HL-60/S4 (cell line): Measurements from ENCODE around the gene NKD2.
"Not testable (repeated sequence)": the region's sequence is repeated elsewhere in the genome, so short reads cannot be mapped to it uniquely, and the experiment has no call there.

Experiments used
- in situ Hi-C: fragments of 300-500 bp; cut with MboI; formaldehyde crosslinking; loops from 2 replicates; pipeline ENCODE4 v1.14.3; 2022; ENCODE audit warnings: low sequenced_read_pairs

The NKD2 gene, protein sequence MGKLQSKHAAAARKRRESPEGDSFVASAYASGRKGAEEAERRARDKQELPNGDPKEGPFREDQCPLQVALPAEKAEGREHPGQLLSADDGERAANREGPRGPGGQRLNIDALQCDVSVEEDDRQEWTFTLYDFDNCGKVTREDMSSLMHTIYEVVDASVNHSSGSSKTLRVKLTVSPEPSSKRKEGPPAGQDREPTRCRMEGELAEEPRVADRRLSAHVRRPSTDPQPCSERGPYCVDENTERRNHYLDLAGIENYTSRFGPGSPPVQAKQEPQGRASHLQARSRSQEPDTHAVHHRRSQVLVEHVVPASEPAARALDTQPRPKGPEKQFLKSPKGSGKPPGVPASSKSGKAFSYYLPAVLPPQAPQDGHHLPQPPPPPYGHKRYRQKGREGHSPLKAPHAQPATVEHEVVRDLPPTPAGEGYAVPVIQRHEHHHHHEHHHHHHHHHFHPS

DNA sequence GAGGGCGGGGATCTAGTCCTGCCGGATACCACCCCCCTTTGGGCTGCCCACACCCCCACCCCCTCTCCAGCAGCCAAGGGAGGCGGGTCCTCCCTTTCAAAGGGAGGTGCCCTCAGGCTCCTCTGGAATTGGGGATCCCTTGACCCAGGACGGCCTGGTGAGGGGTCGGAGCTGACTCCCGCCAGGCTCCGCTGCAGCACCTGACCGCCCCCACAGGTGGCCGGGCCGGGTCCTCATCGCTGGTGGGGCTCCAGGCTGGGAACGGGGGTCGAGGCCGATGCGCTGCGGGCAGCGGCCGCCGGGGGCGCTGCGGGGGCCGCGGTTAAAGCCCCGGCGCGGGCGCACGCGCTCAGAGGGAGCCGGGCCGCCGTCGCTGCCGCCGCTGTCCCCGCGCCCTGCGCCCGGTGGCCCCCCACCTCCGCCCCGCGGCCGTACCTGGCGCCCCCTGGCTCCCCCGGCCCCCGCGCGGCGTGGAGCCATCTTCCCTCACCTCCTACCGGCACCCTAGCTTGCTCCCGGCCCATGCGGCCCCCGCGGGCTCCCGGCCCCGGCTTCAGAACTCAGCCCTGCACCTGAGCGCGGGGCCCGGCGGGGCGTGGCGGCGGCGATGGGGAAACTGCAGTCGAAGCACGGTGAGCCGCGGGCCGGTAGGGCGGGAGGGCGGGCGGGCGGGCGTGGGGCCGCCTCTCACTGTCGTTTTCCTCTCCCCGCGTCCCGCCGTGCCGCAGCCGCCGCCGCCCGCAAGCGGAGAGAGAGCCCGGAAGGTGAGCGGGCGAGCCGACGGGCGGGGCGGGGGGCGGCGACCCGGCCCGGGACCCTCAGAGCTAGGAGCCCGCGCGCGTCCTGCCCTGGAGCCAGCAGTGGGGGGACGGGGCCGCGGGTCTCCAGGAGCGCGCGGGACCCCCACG is at the start of gene NKD2:
NKD2 (plus strand) TSS at position 352 of the 908 bp plus-strand sequence; CDS start at position 608, 256 bp downstream.
- in situ Hi-C loops = no loop called here

DNA sequence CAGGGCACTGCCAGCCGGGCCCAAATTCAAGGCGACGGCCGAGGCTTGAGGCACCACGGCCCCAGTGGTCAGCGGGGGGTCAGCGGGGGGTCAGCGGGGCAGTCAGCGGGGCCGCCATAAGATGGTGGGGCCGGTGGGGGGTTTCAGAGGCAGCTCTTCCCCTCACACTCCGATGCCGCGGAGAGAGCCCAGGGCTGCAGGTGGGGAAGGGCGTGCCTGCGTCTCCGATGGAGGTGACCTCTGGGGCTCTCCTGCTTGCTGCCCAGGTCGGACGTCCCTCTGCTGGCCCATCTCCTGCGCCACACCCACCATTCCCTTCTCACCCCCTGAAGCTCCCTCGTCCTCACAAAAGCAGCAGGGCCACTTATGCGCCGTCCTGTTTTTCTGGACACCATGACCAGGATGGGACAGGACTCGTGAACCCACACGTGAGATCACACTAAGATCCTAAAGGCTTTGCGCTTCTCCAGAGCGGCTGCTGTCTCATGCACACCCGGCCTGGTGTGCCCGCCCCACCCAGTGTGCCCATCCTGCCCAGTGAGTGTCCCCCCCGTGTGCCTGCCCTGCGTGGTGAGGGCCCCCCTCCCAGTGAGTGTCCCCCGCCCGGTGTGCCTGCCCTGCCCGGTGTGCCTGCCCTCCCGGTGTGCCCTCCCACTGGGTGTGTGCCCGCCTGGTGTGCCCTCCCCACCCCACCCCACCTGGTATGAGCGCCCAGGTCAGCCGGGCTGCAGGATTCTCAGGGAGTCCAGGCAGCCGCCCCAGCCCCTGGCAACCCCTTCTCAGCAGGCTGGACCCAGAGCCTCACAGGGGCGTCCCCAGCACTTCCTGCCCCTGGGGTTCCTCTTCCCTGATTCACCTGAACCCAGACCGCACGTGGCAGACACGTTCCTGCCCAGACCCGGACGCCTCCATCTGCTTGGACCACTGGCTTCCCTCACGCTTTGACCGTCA is 48.7 kb upstream of the NKD2 start:
- in situ Hi-C loops = no loop called here

DNA sequence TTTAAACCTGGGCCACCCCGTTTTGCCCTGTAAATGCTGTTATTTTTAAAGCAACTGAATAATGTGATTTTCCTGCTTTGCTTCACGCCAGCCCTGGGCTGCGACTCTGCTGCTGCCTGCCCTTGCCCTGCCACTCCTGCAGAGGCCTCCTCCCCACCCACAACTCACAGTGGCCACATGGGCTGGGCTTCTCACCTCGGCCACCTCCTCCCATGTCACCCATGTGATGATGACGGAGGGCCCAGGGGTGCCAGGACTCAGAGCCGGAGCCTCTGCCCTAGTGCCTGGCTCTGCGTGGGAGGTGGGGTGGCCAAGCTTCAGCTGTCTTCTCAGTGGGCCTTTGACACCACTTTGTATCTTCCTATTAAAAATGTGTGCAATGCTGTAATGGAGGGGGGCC is 48.1 kb upstream of the NKD2 start:
- in situ Hi-C loops = no loop called here

DNA sequence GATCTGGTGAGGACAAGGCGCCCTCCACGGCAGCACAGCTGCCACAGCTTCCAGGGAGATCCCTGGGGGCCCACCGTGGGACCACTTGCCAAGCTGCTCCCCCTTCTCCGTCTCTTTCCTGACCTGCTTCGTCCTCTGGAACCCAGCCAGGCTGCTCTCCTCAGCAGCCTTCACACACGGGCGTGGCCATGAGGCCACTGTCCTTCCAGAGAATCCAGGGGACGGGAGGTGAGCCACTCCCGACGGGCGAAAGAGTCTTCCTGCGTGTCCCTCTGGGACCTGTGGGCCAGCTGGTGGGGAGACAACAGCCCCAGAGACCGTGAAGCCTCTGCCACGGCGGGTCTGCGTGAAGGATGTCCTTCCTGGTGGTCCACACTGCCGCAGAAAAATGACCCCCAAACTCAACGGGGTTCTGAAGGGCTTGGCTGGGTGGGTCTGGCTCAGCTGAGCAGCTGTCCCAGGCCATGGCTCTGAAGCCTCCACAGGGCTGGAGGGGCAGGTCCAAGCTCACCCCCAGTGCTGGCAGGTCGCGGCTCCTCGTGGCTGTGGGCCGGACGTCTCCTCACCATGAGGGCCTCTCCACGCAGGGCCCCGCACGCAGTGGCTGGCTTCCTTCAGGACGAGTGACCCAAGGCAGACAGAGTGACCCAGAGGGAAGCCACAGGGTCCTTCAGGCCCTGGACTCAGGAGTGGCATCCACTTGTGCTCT is 47.4 kb upstream of the NKD2 start:
- in situ Hi-C loops = no loop called here

DNA sequence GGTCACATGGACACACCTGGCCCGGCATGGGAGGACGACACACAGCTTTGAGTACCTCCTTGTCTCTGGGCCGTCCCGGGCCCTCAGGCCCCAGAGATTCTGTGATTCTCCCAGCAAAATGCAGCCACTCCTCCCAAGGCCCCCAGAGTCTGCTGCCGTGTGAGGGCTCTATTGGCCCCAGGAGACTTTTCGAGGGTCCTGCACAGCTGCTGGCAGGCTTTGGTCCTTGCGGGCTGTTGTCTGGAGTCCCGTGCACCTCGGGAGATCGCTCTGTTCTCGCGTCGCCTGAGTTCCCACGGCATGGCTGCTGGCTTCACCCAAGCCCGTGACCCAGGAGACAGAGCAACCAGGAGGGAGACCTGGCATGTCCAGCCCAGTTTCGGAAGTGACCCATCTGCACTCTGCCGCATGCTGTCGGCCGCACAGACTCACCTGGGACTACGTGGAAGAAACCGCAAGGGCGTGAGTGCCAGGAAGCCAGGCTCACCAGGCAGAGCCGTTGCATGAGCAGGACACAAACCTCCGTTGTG is 46.8 kb upstream of the NKD2 start:
- in situ Hi-C loops = no loop called here

DNA sequence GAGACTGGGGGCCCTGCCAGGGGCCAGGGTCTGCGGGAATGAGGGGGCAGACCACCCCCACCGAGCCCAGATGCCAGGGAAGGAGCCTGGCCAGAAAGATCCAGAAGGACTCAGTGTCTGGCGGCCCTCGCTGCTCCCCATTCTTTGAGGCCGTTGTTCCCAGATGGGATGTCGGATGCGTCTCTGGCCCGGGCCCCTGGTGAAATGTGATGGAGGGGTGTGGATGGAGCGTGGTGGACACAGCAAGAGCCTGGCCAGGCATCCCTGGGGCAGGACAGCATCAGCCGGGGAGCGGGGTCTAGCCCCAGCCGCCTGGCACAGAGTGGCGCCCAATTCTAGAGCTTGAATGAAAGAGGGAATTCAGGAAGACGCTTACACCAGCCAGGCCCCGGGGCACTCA is 46.2 kb upstream of the NKD2 start:
- in situ Hi-C loops = no loop called here

DNA sequence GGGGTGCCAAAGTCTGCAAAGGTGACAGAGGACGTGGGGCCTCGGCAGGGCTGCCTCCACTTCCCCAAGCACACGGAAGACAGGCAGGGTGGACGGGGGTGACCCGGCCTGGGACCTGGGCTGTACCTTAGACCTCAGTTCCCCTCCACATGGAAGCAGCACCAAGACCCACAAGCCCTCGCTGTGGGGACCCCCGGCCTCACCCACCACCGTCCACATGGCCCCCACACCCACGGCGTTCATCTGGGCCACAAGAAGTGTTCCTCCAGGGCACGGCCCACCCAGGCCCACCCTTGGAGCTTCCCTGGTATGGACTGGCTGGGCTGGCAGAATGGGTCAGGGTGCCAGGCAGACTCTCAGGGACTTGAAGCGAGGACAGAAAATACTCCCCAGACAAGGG is 45.8 kb upstream of the NKD2 start:
- in situ Hi-C loops = no loop called here

DNA sequence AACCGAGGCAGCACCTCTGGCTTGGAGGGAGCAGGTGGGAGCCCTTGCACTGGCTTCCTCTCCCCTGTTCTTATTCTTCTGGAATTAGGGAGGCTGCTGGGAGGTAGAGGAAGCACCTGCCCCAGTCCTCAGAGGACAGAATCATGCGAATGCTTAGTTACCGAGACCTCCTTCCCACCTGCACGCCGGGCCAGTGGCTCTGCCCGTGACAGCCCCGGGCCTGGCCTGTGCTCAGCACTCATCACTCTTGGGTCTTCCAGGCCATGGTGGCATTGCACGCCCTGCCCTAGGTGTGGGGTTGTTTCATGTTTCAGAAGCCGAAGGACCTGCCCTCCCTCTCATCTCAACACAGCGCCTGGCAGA is 45.3 kb upstream of the NKD2 start:
- in situ Hi-C loops = no loop called here

DNA sequence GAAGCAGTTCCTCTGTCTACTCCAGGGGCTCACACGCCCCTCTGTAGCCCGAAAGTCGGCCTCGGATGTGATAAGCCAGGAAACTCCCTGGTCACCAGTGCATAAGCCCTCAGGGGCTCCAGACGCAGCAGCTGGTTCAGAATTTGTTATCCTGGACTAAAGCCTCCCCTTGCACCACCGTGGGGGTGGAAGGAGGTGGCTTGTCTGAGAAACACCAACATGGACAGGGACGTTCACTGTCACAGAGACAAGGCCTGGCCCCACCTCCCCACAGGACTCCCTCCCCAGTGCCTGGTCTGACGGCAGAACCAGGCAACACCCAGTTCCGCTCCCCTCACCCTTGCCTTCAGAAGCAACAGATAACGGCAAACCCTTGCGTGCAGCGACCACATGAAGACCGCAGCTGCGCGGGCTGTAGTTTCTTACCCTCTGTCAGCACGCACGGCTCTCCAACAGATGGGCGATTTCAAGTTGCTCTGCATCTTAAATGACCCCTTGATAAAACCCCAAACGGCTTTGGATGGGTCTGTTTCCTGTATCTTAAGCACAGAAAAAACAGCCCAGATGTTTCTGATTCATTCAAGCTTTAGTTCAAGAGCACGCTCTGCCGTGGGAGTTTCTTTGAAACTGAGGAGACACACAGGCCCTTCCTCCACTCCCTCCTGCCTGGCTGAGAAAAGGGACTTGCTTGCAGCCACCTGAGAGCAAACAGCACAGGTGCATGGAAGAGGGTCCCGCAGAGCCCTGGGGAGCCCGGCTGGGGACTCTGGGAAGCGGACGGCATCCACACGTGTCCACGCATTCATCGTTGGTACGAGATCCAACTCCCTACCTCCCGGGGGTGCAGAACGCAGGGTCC is 44.7 kb upstream of the NKD2 start:
- in situ Hi-C loops = no loop called here

DNA sequence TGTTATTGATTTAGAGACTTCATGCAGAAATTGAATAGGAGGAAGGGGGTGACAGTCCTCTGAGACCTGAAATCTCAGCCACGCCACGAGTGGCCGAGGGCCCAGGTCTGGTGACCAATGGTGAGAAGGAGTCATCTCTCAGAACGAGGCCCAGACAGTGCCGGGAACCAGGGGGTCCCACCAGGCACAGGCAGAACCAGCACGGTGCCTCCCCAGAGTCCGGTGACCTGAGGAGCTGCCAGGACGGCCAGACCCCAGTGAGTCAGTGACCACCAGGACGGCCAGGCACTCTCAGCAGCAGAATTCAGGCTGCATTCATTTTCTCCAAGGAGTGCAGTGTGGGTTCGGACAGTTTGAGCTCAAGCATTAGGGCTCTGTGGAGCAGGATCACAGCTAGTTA is 43.8 kb upstream of the NKD2 start:
- in situ Hi-C loops = no loop called here

DNA sequence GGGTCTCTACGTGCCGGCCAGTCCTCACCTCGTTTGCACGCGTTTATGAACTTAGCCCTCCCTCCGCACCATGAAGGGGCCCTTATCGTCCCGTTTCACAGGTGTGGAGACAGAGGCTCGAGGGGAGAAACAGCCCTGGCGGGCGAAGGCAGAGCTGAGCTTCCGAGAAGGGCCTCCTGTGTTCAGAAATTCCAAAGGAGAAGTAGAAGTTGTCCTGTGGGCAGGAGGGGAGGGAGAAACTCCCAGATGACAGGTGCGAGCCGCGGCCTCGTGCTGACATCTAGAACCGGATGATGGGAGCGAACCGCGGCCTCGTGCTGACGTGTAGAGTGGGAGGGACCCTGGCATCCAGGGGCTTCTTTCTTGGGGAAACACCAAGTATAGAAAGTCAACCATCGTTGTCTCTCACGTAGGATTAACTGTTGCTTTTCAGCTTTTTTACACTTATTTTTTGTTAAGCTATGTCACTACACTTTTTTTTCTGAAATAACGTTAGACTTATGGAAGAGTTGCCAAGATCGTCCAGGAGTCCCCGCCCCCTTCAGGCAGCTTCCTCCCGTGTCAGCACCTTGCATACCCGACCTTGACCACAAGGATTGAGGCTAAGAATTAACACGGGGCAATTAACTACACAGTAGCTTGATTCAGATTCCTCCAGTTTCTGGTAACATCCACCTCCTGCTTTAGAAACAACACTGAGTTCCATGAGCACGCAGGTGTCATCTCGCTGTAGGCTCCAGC is 42.8 kb upstream of the NKD2 start:
- in situ Hi-C loops = no loop called here

DNA sequence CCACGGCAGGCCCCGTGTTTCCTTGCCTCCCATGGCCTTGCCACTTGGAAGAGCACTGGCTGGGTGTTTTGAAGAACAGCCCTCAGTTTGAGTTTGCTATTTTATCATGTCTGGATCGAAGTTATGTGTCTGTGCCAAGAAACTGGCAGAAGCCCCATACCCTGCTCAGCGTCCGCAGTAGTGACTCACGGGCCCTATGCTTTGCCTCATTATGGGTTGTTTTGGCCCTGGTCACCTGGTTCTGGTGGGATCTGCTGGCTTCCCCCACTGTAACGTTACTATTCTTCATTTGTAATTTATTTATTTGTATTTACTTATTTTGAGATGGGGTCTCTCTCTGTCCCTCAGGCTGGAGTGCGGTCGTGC is 42.3 kb upstream of the NKD2 start:
- in situ Hi-C loops = no loop called here

DNA sequence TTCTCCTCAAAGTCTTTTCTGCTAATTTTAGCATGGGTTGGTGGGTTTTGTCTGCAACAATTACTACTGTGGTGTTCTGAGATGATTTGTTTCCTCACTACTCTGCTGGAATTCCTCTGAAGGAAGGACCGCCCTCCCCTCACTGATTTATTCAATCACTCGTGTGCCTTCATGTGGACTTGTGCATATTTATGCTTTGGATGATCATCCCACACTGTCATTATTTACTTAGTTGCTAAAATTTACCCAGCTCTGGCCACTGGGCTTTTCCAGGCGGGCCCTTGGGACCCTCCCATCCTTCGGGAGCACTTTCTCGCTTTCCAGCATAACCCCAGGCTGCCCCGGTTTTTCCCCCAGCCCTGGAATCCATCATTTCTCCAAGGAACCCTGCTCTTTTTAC is 41.7 kb upstream of the NKD2 start:
- in situ Hi-C loops = no loop called here

DNA sequence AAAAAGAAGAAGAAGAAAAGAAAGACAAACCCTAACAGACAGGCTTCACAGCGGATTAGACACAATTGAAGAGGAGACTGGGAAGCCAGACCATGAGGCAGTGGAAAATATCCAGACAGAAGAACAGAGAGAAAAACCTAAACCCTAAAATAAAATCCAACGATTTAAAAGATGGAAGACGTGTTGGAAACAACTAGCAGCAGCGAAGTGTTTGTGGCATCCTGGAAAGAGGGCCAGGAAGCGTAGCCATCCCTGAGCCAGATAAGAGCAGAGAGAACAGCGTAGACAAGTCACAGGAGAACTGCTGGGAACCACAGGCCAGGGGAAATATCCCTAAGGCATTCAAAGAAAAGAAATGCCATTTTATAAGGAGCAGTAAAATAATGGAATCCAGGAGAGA is 39.7 kb upstream of the NKD2 start:
- in situ Hi-C loops = no loop called here

DNA sequence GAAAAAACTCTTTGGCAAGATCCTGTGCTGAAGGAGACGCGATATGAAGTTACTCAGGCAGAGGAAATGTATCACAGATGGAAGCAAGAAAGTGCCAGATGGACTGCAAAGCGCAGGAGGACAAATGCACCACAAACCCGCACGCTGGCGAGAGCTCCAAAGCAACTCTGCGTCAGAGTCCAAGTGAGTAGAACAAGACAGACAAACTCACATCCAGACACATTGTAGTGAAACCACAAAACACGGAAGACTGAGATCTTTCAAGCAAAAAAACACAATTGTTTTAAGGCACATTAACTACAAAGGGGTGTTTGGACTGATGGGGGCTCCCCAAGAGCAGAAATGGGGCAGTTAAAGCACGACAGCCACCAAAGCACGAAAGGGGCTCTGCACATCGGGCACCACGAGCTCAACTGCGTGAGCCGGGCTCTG is 39.2 kb upstream of the NKD2 start:
- in situ Hi-C loops = no loop called here

DNA sequence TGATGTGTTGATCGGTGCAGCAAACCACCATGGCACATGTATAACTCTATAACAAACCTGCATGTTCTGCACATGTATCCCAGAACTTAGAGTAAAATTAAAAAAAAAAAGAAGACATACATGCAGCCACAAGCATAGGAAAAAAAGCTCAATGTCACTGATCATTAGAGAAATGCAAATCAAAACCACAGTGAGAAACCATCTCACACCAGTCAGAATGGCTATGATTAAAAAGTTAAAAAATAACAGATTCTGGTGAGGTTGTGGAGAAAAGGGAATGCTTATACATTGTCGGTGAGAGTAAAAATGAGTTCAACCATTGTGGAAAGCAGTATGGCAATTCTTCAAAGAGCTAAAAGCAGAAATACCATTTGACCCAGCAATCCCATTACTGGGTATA is 36.0 kb upstream of the NKD2 start:
- in situ Hi-C loops = not testable (repeated sequence)

DNA sequence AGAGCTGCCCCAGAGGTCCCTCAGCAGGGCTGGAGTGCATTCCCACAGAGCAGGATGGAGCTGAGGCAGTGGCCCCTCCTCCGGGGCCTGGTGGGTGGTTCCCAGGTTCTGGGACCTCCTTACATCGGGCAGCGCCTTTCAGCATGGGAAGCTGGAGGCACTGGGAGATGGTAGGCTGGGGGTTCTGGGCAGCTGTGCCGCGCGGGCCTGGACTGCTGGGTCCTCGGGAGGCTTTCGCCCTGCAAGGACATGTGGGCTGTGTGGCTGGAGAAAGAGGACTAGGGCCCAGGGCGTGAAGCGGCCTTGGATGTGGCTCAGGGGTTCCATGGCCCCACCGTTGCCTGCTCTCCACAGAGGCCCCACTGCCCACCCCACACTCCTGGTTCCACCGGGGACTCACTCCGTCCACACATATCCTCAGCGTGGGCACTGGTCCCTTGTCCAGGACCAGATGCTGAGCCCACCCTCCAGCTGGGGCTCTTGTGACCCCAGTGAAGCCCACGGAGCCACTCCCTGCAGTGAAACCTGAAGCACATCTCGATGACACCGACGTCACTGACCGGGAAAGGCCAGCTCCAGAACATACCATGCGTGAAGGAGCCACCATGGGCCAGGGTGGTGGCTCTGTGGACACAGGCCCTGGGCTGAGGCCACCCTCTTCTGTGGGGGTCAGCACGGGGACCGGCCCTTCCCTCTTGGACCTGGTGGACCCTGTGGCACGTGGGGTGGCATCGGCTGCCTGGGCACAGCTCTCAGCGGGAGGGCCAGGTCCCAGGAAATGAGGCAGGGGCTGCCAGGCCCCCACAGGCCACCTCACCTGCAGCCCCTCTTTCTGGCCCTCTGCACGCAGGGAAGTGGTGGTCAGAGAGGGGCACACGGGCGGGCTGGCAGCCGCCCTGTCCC is 31.5 kb upstream of the NKD2 start:
- in situ Hi-C loops = no loop called here
